IMR-90 (cell line): ENCODE results near the gene TDRD3. TPM values are rescaled to one million over a fixed set of nuclear protein-coding genes. Genes with fewer than 3 reads are reported as not detected.

Experiments
- ATAC-seq: fragments of 200-7000 bp; cut with Tn5 transposase; 2 replicates; pipeline ENCODE4 v1.9.1; 2020; ENCODE audit warnings: low read depth, mild to moderate bottlenecking, moderate library complexity
- BruUV-seq: library from RNA; stranded (reverse); fragments of 400-500 nt; replicated peaks from 2 replicates; lab custom pipeline; 2021; lab: Mats Ljungman, UMichigan
- CTCF ChIA-PET: fragments of 300-600 bp; formaldehyde crosslinking; extraction: SDS; loops from one replicate; lab custom pipeline; 2021; ENCODE audit warnings: antibody characterized with exemption; lab: Yijun Ruan, JAX
- POLR2A ChIA-PET: fragments of 300-600 bp; sonication (Branson Sonifier 250); formaldehyde crosslinking; loops from one replicate; lab custom pipeline; 2022; ENCODE audit warnings: antibody characterized with exemption; ENCODE audit not compliant: unreplicated experiment; lab: Charles Lee
- DNase-seq: peaks from one replicate; pipeline ENCODE4 v3.0.0; 2013
- H2AFZ ChIP-seq: replicated peaks from 2 replicates; pipeline ENCODE3; 2013; ENCODE audit warnings: low read length, mild to moderate bottlenecking; ENCODE audit not compliant: poor library complexity
- H2AK5ac ChIP-seq: 2 replicates; pipeline ENCODE4 v1.6.1; 2013; ENCODE audit warnings: low read depth, low read length, inconsistent platforms
- H2AK9ac ChIP-seq: replicated peaks from 2 replicates; pipeline ENCODE3; 2013; ENCODE audit warnings: mild to moderate bottlenecking, low read depth, low read length, moderate library complexity; ENCODE audit not compliant: poor library complexity
- H2BK120ac ChIP-seq: 2 replicates; pipeline ENCODE4 v1.6.1; 2013; ENCODE audit warnings: low read depth, low read length, inconsistent platforms
- H2BK15ac ChIP-seq: 3 replicates; pipeline ENCODE4 v1.6.1; 2013; ENCODE audit warnings: low read depth, low read length, inconsistent platforms
- H2BK20ac ChIP-seq: 2 replicates; pipeline ENCODE4 v1.6.1; 2013; ENCODE audit warnings: low read depth, mild to moderate bottlenecking, inconsistent platforms, low read length, moderate library complexity
- H2BK5ac ChIP-seq: 2 replicates; pipeline ENCODE4 v1.6.1; 2013; ENCODE audit warnings: mild to moderate bottlenecking, low read depth, low read length, inconsistent platforms; ENCODE audit not compliant: poor library complexity, severe bottlenecking
- H3K14ac ChIP-seq: replicated peaks from 2 replicates; pipeline ENCODE4 v1.6.1; 2013; ENCODE audit warnings: low read depth, low read length, inconsistent platforms
- H3K18ac ChIP-seq: 2 replicates; pipeline ENCODE4 v1.6.1; 2013; ENCODE audit warnings: low read depth, low read length, control low read depth
- H3K23ac ChIP-seq: 2 replicates; pipeline ENCODE4 v1.6.1; 2013; ENCODE audit warnings: low read depth, low read length, inconsistent platforms
- H3K27ac ChIP-seq: 2 replicates; pipeline ENCODE4 v1.5.1; 2013; ENCODE audit warnings: mild to moderate bottlenecking, control low read depth, low read length; ENCODE audit not compliant: insufficient read depth
- H3K27me3 ChIP-seq: 2 replicates; pipeline ENCODE4 v1.6.1; 2013; ENCODE audit warnings: low read length; ENCODE audit not compliant: control insufficient read depth, insufficient read depth
- H3K36me3 ChIP-seq: 2 replicates; pipeline ENCODE4 v1.6.1; 2013; ENCODE audit warnings: low read length, mixed read lengths; ENCODE audit not compliant: control insufficient read depth, insufficient read depth
- H3K4ac ChIP-seq: 2 replicates; pipeline ENCODE4 v1.6.1; 2013; ENCODE audit warnings: low read depth, low read length, inconsistent platforms
- H3K4me1 ChIP-seq: 2 replicates; pipeline ENCODE4 v1.6.1; 2013; ENCODE audit warnings: low read length, mixed read lengths; ENCODE audit not compliant: control insufficient read depth, insufficient read depth
- H3K4me2 ChIP-seq: 2 replicates; pipeline ENCODE4 v1.6.1; 2013; ENCODE audit warnings: low read depth, mild to moderate bottlenecking, control low read depth, low read length, moderate library complexity
- H3K4me3 ChIP-seq: 2 replicates; pipeline ENCODE4 v1.5.1; 2013; ENCODE audit warnings: low read depth, mild to moderate bottlenecking, control low read depth, low read length, moderate library complexity; ENCODE audit not compliant: insufficient read depth
- H3K56ac ChIP-seq: 2 replicates; pipeline ENCODE4 v1.6.1; 2013; ENCODE audit warnings: low read length, inconsistent platforms; ENCODE audit not compliant: insufficient read depth; ENCODE audit errors: extremely low read depth
- H3K79me1 ChIP-seq, 2 experiments: 2 replicates each; pipeline ENCODE4 v1.6.1; 2013; ENCODE audit warnings: low read length in 2 of 2, inconsistent platforms in 1 of 2, low read depth in 1 of 2
- H3K9ac ChIP-seq: 2 replicates; pipeline ENCODE4 v1.6.1; 2013; ENCODE audit warnings: low read depth, low read length, control low read depth
- H3K9me1 ChIP-seq: 2 replicates; pipeline ENCODE4 v1.6.1; 2013; ENCODE audit warnings: low read length, inconsistent platforms; ENCODE audit not compliant: insufficient read depth
- H3K9me3 ChIP-seq: 2 replicates; pipeline ENCODE4 v1.6.1; 2013; ENCODE audit warnings: low read length; ENCODE audit not compliant: control insufficient read depth, insufficient read depth
- H4K20me1 ChIP-seq: 2 replicates; pipeline ENCODE4 v1.6.1; 2013; ENCODE audit warnings: low read length, inconsistent platforms; ENCODE audit not compliant: insufficient read depth
- H4K5ac ChIP-seq: 2 replicates; pipeline ENCODE4 v1.6.1; 2013; ENCODE audit warnings: mild to moderate bottlenecking, low read depth, low read length, control low read depth
- H4K8ac ChIP-seq, 2 experiments: 2 replicates each; pipeline ENCODE4 v1.6.1; 2013; ENCODE audit warnings: low read depth in 2 of 2, low read length in 2 of 2, control low read depth in 1 of 2, inconsistent platforms in 1 of 2
- H4K91ac ChIP-seq: 2 replicates; pipeline ENCODE4 v1.6.1; 2013; ENCODE audit warnings: low read depth, low read length, inconsistent platforms; ENCODE audit not compliant: insufficient read depth
- BHLHE40 ChIP-seq: fragments of 150-350 bp; IDR thresholded peaks from 2 replicates; pipeline ENCODE4 v1.6.1; 2016; ENCODE audit warnings: mild to moderate bottlenecking, low read depth, low read length
- CEBPB ChIP-seq: IDR thresholded peaks from 2 replicates; pipeline ENCODE4 v1.6.1; 2012; ENCODE audit warnings: low read depth, low read length, improper control_type of control experiment
- CHD1 ChIP-seq: IDR thresholded peaks from 2 replicates; pipeline ENCODE4 v1.6.1; 2012; ENCODE audit warnings: low read depth, low read length, improper control_type of control experiment
- CTCF ChIP-seq: conservative IDR thresholded peaks from 2 replicates; pipeline ENCODE4 v1.5.1; 2012; ENCODE audit warnings: mild to moderate bottlenecking, low read depth, low read length, improper control_type of control experiment
- FOS ChIP-seq: fragments of 150-350 bp; IDR thresholded peaks from 2 replicates; pipeline ENCODE4 v1.6.1; 2016; ENCODE audit warnings: low read depth, low read length
- MAFK ChIP-seq: IDR thresholded peaks from 2 replicates; pipeline ENCODE4 v1.6.1; 2012; ENCODE audit warnings: low read depth, low read length, improper control_type of control experiment
- MAZ ChIP-seq: IDR thresholded peaks from 2 replicates; pipeline ENCODE4 v1.6.1; 2012; ENCODE audit warnings: low read depth, mild to moderate bottlenecking, low read length, improper control_type of control experiment, moderate library complexity, borderline replicate concordance
- MXI1 ChIP-seq: IDR thresholded peaks from 2 replicates; pipeline ENCODE4 v1.6.1; 2012; ENCODE audit warnings: low read depth, mild to moderate bottlenecking, low read length, moderate library complexity, borderline replicate concordance
- NFE2L2 ChIP-seq: fragments of 150-350 bp; IDR thresholded peaks from 2 replicates; pipeline ENCODE4 v1.6.1; 2016; ENCODE audit warnings: low read depth, mild to moderate bottlenecking, low read length
- POLR2A ChIP-seq: IDR thresholded peaks from 2 replicates; pipeline ENCODE4 v1.6.1; 2012; ENCODE audit warnings: mild to moderate bottlenecking, low read depth, low read length
- RAD21 ChIP-seq: IDR thresholded peaks from 2 replicates; pipeline ENCODE4 v1.6.1; 2012; ENCODE audit warnings: low read length, improper control_type of control experiment
- RCOR1 ChIP-seq: IDR thresholded peaks from 2 replicates; pipeline ENCODE4 v1.6.1; 2012; ENCODE audit warnings: mild to moderate bottlenecking, low read length, improper control_type of control experiment; ENCODE audit not compliant: insufficient replicate concordance
- RFX5 ChIP-seq: IDR thresholded peaks from 2 replicates; pipeline ENCODE4 v1.8.0; 2012; ENCODE audit warnings: low read depth, mild to moderate bottlenecking, low read length, moderate library complexity
- SMC3 ChIP-seq: fragments of 150-350 bp; IDR thresholded peaks from 2 replicates; pipeline ENCODE4 v1.6.1; 2016; ENCODE audit warnings: low read depth, mild to moderate bottlenecking, antibody characterized with exemption, low read length, moderate library complexity
- WGBS, 2 experiments: methylation state at CpG; one replicate each; pipeline versions ENCODE4 v1.1.5 to v1.1.7; 2013; ENCODE audit warnings: missing lambda C conversion rate in 2 of 2; ENCODE audit not compliant: insufficient read length in 1 of 2; ENCODE audit errors: extremely low coverage in 2 of 2; 5-methylcytosine and 5-hydroxymethylcytosine counted together
- dilution Hi-C: fragments of 300-500 bp; cut with HindIII; formaldehyde crosslinking; loops from one replicate; pipeline ENCODE4 v1.14.3; 2018; ENCODE audit warnings: low sequenced_read_pairs; ENCODE audit not compliant: unreplicated experiment
- in situ Hi-C: fragments of 300-500 bp; cut with MboI; formaldehyde crosslinking; loops from 3 replicates; pipeline ENCODE4 v1.14.3; 2019; ENCODE audit warnings: low sequenced_read_pairs, inconsistent platforms, mixed read lengths
- intact Hi-C: fragments of 100-400 bp; cut with micrococcal nuclease; formaldehyde crosslinking; loops from 2 replicates; pipeline ENCODE4 v1.10.0; 2022
- polyA plus RNA-seq, 3 experiments: library from polyadenylated mRNA; depleted of rRNA; stranded (reverse); fragments of >200 nt; gene quantifications; 2 replicates each; pipeline ENCODE4 v1.2.3, GENCODE V29; 2012; ENCODE audit warnings: low replicate concordance in 1 of 3
- total RNA-seq: library from RNA; depleted of rRNA; stranded (reverse); fragments of >200 nt; gene quantifications from 2 replicates; pipeline ENCODE4 v1.2.3, GENCODE V29; 2012
- TF ChIP-seq, protein P1 (sequence below): fragments of 150-350 bp; IDR thresholded peaks from 2 replicates; pipeline ENCODE4 v1.6.1; 2016; ENCODE audit warnings: low read depth, mild to moderate bottlenecking, low read length, moderate library complexity, borderline replicate concordance
- TF ChIP-seq, protein P2 (sequence below): fragments of 150-350 bp; IDR thresholded peaks from 2 replicates; pipeline ENCODE4 v1.6.1; 2017; ENCODE audit warnings: mild to moderate bottlenecking, antibody characterized with exemption, low read length, low read depth

The TDRD3 gene
- total and polyA plus RNA-seq, 2 of the 4 experiments (the other 2 are of a cell fraction): 3.9 to 12.0 TPM

DNA sequence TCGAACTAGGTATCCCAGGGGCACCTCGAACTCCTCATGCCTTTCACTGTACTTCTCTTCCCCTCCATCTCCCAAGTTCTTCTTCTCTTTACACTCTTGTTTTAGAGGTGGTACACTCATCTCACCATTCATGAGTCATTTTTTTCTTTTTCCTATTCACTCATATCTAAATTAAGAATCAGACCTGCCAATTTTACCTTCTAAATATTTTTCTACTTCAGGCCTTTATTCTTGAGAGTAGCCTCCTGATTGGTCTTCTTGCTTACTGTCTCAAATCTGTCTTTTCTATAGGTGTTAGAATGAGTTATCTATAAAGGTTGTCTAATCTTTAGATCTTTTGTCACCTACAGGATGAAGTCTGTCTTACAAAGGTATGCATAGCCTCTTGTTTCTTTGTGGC is 20.7 kb downstream of the TDRD3 start:
- intact Hi-C loops (no loop called here), dilution Hi-C loops (no loop called here), in situ Hi-C loops (no loop called here)
- Histone ChIP-seq H3K9ac (no peak overlapping the region), H2BK15ac (no peak overlapping the region), H3K14ac (no peak overlapping the region), H2BK120ac (no peak overlapping the region), H3K27me3 (no peaks in the 10 kb centered on the region), H3K9me3 (no peaks in the 10 kb centered on the region), H2AK5ac (no peak overlapping the region), H2AK9ac (no peak overlapping the region), H3K4me2 (no peak overlapping the region), H3K36me3 (no peaks in the 10 kb centered on the region), H4K5ac (no peak overlapping the region), H3K4ac (no peak overlapping the region), H4K8ac (no peak overlapping the region), H4K20me1 (no peaks in the 10 kb centered on the region), H3K79me1 (0 out of 4 replicates have a peak, but pooled peaks cover 0 to 3% of the 10 kb centered on the region in 2 experiments), H3K56ac (no peak overlapping the region), H3K27ac (no peak overlapping the region), H3K4me3 (no peak overlapping the region), H2BK20ac (no peak overlapping the region), H3K23ac (no peak overlapping the region), H3K18ac (no peak overlapping the region), H3K9me1 (no peaks in the 10 kb centered on the region), H4K91ac (no peak overlapping the region), H3K4me1 (no peaks in the 10 kb centered on the region), H2BK5ac (no peak overlapping the region), H2AFZ (no peak overlapping the region)
- 100% methylated on average over 1 of the region's 2 CpGs; no CpG with 5 or more reads in 1 of the 2 experiments for WGBS, 2 experiments
- no peak for ATAC-seq
- POLR2A ChIA-PET: no interaction called here
- TF ChIP-seq MAZ (no peak), MAFK (no peak), RCOR1 (no peak), SMC3 (no peak), CHD1 (no peak), NFE2L2 (no peak), CEBPB (no peak), MXI1 (no peak), RFX5 (no peak), FOS (no peak), BHLHE40 (no peak), CTCF (no peak), RAD21 (no peak), POLR2A (no peak)
- TF ChIP-seq, protein P1, sequence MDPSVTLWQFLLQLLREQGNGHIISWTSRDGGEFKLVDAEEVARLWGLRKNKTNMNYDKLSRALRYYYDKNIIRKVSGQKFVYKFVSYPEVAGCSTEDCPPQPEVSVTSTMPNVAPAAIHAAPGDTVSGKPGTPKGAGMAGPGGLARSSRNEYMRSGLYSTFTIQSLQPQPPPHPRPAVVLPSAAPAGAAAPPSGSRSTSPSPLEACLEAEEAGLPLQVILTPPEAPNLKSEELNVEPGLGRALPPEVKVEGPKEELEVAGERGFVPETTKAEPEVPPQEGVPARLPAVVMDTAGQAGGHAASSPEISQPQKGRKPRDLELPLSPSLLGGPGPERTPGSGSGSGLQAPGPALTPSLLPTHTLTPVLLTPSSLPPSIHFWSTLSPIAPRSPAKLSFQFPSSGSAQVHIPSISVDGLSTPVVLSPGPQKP: no peak
- TF ChIP-seq, protein P2, sequence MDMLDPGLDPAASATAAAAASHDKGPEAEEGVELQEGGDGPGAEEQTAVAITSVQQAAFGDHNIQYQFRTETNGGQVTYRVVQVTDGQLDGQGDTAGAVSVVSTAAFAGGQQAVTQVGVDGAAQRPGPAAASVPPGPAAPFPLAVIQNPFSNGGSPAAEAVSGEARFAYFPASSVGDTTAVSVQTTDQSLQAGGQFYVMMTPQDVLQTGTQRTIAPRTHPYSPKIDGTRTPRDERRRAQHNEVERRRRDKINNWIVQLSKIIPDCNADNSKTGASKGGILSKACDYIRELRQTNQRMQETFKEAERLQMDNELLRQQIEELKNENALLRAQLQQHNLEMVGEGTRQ: no peak
- no peak for DNase-seq
- no TSS peak for BruUV-seq
- CTCF ChIA-PET: no interaction called here
